Measurements from ENCODE around the gene SH3BGRL3.

- TF ChIP-seq EP300 (IDR thresholded peaks at IDR 0.05) = no peak
- TF ChIP-seq CTCF (IDR thresholded peaks at IDR 0.05) = no peak
Observed at GRCh38 chr1:26302733-26303405, 23.0 kb downstream of the SH3BGRL3 start.

Data from tibial nerve (tissue), 4 donors.